HG02759 (cell line): Measurements from ENCODE around the gene IL11RA.
"Not testable (repeated sequence)": the region's sequence is repeated elsewhere in the genome, so short reads cannot be mapped to it uniquely, and the experiment has no call there.

Source experiments
- ATAC-seq: cut with Tn5 transposase; IDR thresholded peaks from one replicate; pipeline ENCODE4 v1.9.1; 2021; ENCODE audit warnings: mild to moderate bottlenecking, moderate library complexity; ENCODE audit not compliant: unreplicated experiment

IL11RA gene

DNA sequence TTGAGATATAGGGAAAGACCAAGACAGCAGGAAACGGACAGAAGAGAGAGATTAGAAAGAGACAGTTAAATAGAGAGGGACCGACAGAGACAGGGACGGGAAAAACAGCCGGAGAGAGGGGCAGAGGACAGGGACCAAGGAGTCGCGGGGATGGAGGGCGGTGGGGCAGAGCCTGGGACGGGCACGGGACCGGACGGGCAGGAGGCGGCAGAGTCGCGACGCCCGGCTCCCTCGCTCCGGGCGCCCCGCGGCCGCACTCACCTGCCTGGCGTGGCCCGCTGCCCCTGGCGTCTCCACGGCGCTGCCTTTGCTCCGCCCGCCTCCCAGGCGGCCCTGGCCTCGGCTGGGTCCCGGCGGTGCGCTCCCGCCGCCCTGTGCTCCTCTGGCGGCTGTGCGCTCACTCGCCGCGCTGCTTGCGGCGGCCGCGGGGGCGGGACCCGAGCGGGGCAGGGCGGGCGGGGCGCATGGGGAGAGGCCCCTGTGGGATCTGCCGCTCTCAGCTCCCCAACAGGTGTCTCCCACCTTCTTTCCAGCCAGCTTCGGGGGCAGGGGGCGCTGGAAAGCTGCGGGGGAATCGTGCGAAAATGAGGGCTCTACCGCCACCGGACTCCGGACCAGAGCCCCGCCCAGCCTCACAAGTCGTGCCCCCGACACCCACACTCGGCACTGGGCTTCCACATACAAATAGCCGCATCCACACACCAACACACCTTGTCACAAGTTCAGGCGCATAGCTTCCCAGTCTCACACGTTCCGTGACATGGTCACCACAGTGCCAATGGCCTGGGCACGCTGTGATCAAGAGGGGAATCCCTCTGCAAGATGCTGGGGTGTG lies 23.1 kb upstream of the IL11RA start, which contains the start of gene ARID3C:
TSS of gene ARID3C (minus strand) at position 411 of the 835 bp plus-strand sequence. CDS start 1,052 bp downstream, outside the sequence.
- peak; percentile 57 for ATAC-seq

DNA sequence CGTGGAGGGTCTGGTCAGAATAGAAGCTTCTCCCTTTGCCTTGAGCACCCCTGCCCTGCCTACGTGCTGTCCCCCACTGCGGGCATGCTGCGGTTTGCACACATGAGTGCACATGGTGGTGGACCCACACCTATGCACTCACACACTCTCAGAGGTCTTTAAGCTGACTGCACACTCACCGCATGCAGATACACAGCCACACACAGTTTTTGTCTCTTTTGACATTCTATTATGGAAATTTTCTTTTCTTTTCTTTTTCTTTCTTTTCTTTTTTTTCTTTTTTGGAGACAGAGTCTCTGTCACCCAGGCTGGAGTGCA lies 22.5 kb upstream of the IL11RA start:
- no peak for ATAC-seq

DNA sequence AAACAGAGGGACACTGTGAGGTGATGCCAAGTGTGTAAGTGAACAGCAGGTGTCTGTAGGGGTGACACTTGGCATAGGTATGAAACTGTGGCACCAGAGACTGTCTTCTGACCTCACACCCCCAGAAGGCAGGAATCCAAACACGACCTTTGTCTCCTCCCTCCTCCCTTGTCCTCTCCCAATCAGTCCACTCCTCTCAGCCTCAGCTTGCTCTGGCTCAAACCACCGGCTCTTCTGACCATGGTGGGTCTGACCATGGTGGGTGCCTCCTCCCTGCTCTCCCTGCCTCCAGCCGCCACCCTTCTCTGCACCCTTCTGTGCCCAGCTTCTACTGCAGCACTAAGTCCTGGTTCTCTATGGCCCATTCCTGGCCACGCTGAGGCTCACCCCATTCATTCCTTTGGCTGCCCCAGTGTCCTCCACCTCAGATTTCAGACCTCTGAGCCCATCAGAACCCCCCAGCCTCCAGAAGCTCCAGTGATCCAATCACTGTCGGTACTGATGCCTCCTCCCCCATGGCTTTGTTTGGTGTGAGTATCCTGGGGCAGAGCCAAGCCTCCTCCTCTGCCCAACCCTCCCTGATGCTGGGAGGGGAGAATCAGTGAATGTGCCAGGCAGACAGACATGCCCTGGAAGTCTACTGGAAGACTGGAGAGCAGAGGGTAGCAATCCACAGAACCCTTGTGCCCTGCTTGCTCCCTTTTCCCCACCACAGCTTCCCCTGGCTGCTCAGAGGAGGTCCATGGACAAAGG lies 21.4 kb upstream of the IL11RA start:
- no peak for ATAC-seq

DNA sequence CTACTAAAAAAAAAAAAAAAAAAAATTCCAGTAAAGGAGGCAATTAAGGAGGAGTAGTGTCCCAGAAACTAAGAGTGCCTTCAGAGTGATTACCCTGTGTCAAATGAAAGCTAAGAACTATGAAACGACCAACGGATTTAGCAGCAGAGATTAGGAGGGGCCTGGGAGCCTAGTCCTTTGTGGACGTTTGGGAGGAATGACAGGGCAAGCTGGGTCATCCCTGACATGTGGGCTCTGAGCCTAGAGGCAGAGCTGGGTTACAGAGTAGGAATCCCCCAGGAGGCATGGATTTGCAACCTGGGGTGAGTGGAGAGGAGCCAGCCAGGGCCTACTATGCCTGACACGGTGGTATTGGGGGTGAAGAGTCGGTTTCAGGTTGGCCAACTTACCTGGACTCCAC lies 18.8 kb upstream of the IL11RA start:
- no peak for ATAC-seq

DNA sequence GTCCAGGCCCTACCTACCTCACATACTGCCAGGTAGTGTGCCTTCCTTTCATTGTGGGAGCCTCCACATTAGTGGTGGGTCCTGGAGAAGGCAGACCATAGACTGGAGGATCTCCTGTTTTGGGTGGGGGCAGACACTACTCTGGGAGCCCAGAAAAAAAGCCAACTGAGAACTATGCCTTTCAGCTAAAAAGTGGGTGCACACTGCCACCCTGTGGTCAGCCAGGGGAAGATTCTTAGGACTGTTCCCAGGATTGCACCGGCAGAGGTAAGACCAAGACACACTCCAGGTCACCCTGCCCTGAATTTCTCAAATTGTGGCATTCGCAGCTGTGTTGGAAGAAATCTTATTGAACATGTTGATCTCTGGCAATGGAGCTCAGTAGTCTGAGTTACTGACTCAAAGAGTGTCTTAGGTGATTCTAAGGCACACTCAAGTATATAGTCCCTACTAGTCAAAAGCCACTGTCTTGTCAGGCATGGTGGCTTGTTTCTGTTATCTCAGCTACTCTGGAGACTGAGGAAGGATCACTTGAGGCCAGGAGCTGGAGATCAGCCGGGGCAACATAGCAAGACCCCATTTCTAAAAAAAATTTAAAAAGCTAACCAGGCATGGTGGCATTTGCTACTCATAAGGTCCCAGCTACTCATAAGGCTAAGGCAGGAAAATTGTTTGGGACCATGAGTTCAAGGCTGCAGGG lies 18.0 kb upstream of the IL11RA start:
- ATAC-seq: no peak

DNA sequence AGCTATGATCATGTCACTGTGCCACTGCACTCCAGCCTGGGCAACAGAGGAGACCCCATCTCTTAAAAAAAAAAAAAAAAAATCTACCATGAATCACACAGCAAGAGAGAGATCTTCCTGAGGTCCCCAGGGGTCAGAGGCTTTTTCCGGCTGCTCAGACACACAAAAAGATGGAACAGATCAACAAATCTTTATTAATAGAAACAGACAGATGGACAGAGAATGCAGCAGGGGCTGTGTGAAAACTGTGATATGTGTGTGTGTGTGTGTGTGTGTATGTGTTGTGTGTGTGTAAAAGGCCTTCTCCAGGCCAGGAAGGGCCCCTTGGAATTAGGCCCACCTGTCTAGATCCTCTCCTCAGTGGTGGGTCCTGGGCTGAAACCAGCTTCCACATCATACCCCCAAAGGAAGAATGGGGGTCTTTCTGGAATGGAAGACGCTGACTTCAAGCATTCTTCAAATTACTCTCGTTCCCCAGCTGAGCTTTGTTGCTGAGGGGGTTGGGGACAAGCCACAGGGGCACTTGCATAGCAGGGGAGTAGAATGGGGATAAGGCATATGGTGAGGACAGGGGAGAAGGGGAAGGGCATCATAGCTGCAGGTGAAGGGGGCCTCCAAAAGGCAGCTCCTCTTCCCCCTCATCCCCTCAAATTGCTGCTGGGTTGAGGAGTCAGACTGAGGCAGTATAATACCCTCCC lies 17.3 kb upstream of the IL11RA start:
- ATAC-seq: no peak

DNA sequence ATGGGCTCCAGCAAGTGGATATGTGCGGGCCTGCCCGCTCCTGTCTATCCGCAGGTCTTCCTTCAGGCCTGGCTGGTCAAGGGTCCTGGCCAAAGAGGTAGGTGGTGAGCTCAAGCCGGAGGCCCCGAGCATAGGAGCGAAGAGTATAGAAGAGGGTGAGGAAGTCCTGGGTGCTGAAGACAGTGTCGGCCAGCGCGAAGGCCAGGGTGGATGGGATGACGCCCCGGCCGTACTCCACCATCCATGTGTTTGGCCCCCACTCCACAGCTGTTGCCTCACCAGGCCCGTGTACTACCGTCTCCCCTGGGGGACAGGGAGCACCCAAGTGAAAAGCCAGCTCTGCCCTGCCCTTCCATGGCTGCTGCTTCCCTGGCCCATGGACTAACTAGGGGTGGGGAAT lies 16.4 kb upstream of the IL11RA start:
- ATAC-seq: no peak

DNA sequence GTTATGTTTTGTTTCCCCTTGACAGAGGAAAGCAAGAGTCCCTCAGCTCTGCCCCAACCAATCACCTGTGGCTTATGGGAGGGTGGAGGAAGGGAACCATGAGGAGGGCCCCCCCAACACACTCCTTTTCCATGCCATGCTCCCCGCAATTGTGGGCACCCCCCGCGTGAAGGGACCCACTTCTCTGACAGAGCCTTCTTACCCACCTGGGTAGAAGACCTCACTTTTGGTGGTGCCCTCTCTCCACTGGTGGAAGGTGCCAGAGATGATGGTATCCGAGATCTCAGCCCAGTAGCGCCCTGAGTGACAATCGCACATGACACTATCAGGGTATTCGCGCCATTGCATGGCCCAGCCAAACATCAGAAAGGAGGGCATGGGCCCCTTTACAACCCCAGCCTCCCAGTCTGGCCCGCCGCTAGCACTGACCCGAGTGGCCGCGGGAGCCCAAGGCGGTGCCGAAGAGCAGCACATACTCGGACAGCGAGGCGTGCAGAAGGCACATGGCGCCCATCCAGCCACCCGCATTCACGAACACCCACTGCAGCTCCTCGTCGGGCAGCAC lies 15.1 kb upstream of the IL11RA start:
- ATAC-seq: peak; percentile 1

DNA sequence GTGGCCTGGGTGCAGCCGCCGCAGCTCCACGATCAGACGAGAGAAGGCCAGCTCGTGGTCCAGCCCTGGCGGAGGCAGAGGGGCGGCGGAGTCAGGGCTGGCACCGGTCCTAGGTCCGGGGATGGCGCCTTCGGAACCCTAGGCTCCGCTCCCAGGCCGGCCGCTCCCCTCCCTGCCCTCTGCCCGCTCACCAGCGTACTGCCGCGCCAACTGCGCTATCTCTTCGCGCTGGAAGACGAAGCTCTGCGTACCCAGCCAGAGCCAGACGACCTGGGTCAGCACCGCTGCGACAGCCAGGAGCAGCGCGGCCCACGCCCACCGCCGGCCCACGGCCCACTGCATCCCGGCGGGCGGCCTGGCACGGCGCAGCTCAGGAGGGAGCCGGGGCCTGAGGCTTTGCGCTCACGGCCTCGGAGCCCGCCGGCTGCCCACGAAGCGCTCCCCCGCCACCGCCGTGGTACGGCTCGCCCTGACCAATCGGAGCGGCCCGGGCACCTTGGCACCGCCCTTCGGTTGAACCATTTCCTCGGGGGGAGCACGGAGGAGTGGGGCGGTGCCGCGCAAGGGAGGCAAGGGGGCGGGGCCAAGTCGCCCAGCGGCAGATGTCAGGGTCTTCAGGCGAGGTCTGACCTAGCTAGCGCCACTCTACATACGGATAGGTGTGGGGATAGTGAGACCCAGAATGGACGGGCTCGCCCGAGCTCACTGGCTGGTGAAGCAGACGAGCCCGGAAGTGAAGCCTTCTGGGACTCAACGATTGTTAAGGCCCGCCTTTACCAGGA lies 14.4 kb upstream of the IL11RA start, which contains the start of gene SIGMAR1:
TSS of gene SIGMAR1 (minus strand) at position 432 of the 782 bp plus-strand sequence. CDS start at position 342, 90 bp downstream.
- ATAC-seq: peak; percentile 91

DNA sequence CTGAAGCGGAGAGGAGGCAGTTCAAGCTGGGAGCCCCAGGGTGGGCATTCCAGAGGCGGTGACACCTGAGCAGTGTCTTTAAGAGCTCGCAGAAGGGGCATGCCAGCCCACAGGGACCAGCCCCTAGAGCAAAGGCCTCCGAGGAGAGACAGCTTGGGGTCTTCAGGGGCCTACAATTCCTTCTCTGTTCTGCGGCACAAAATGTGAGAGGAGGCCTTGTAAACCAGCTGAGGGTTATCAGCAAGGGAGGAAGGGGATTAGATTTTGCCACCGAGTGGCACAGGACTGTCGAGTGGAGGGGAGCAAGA lies 13.9 kb upstream of the IL11RA start:
- ATAC-seq: no peak

DNA sequence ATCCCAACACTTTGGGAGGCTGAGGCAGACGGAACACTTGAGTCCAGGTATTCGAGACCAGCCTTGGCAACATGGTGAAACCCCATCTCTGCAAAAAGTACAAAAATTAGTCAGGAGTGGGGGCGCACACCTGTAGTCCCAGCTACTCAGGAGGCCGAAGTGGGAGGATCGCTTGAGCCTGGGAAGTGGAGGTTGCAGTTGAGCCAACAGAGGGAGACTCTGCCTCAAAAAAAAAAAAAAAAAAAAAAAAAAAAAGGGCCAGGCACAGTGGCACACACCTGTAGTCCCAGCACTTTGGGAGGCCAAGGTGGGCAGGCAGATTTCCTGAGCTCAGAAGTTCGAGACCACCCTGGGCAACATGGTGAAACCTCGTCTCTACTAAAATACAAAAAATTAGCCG lies 12.7 kb upstream of the IL11RA start:
- not testable (repeated sequence) for ATAC-seq

DNA sequence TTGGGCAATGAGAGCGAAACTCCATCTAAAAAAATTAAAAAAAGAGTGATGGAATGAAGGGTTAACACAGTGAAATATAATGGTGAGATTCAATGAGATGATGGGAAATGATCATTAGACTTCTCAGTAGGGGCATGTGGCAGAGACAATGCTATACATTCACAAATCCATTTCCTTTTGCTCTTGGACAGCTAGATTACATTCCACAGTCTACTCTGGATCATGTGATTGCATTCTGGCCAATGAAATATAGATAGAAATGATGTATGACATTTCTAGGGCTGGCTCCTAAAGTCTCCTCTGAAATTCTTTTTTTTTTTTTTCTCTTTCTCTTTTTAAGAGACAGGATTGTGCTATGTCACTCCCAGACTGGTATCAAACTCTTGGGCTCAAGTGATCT lies 9.3 kb upstream of the IL11RA start:
- no peak for ATAC-seq

DNA sequence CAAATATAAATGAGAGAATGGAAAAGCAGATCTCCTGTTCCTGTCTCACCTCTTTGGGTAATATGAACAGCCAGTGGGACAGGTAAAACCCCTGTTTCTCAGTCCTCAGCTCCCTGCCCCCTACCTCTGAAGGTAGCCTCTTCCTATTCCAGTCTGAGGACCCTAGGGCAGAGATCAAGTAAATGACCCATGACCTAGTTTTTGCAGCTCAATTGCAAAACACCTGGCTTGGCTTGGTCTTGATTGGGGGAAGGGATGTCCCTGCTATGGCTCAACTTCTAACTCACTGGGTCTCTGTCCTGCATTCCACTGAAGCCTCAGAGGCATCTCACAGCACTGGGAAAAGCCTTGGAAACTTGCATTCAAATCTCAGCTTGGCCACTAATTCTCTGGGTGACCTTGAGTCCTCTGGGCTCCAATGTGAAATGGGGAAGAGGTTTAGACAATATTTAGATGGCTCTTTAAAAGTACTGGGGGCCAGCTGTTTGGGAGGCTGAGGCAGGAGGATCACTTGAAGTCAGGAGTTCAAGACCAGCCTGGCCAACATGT lies 7.1 kb upstream of the IL11RA start:
- no peak for ATAC-seq

DNA sequence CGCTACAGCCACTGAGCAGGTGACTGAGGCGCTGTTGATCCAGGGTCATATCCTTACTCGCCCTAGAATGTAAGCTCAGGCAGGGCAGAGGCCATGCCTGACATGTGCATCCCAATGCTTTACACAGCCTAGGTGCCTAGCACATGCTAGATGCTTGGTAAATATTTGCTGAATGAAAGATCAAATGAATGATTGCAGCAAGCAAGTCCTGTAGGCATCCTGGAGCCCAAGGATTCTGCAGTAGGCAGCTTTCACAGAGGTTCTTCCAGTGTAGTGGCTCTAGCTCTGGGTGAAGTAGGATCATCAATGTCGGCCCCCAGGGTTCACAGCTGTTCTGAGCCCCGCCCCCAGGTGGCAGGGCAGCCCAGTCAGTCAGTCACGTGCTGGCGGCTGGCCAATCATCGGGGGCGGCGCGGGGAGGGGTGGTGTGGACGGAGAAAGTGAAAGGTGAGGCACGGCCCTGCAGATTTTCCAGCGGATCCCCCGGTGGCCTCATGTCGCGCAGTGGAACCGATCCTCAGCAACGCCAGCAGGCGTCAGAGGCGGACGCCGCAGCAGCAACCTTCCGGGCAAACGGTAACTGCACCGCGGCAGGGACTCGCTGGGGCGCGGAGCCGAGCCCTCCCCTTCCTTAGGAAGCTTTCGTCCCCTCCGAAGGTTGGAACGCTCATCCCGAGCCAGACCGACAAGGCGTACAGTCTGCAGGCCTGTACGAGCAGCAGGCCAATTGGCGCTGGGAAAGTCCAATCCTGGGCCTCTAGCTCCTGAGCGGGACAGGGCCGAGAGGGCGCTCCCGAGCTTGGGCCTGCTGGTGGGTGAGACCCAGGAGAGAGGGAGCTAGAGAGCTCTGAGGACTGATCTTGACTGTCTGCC lies 5.5 kb upstream of the IL11RA start, which contains the start of gene GALT:
TSS of gene GALT (plus strand) at position 465 of the 873 bp plus-strand sequence. CDS start at position 495, 30 bp downstream.
- ATAC-seq: peak; percentile 91

DNA sequence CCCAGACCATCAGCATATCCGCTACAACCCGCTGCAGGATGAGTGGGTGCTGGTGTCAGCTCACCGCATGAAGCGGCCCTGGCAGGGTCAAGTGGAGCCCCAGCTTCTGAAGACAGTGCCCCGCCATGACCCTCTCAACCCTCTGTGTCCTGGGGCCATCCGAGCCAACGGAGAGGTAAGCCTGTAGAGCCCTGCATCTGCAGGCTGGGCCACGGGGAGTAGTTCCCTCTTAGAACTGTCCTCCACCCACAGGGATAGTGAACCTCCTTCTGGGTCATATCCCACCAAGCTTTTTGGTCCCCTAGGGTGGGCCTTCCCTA lies 4.9 kb upstream of the IL11RA start:
- no peak for ATAC-seq

DNA sequence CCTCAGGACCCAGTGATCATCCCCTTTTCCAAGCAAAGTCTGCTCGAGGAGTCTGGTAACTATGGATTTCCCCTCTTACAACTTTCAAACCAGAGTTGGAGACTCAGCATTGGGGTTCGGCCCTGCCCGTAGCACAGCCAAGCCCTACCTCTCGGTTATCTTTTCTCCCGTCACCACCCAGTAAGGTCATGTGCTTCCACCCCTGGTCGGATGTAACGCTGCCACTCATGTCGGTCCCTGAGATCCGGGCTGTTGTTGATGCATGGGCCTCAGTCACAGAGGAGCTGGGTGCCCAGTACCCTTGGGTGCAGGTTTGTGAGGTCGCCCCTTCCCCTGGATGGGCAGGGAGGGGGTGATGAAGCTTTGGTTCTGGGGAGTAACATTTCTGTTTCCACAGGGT lies 4.3 kb upstream of the IL11RA start:
- no peak for ATAC-seq

DNA sequence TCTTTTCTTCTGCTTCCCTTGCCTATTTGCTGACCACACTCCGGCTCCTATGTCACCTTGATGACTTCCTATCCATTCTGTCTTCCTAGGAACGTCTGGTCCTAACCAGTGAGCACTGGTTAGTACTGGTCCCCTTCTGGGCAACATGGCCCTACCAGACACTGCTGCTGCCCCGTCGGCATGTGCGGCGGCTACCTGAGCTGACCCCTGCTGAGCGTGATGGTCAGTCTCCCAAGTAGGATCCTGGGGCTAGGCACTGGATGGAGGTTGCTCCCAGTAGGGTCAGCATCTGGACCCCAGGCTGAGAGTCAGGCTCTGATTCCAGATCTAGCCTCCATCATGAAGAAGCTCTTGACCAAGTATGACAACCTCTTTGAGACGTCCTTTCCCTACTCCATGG lies 3.3 kb upstream of the IL11RA start:
- no peak for ATAC-seq

DNA sequence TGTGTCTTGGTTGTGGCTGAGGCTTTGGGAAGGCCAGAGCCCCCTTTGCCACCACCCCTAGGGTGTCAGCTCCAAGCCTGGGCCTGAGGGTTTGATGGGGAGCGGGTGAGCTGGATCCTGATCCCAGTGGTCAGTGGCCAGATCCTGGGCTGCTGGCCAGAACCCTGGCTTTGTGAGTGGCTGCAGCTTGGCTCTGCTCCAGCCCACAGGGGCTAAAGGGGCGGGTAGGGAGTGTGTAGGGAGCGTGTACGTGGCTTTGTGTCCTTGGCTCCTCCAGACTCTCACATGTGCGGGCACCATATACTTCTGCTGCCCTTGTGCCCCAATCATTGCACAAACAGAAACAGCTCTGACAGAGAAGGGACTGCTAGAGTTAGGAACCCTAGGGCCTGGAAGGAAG lies 1.2 kb upstream of the IL11RA start:
- ATAC-seq: no peak

DNA sequence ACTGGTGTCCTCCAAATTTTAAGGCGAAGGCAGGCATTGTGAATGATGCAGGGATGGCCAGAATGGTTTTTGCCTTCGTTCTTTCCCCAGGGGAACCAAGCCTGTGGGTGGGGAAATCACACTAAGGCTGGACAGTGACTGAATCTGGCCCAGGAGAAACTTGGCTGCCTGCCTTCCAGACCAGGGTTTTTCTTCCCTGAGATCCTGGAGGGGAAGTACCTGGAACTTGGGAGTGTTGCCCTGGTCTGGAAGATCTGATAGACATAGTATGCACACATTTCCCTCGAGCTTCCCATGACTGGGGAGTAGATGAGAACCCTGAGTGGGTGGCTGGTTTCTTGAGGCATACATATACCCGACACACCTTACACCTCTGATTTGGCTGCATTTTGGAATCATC lies 664 bp upstream of the IL11RA start:
- ATAC-seq: no peak
